Measurements from ENCODE around the gene LAIR2. TPM values are rescaled to one million over a fixed set of nuclear protein-coding genes. Genes with fewer than 3 reads are reported as not detected.
"Not testable (repeated sequence)": the region's sequence is repeated elsewhere in the genome, so short reads cannot be mapped to it uniquely, and the experiment has no call there.

LAIR2 gene
- total and polyA plus RNA-seq, 2 donors (not counting 1 experiment from before 2014, with no cell fraction given), result not detected

- H3K4me2 ChIP-seq (ENCODE audit: extremely low read depth, insufficient read depth, low read length), result peak overlapping the region; percentile 83
- no peaks in the 10 kb centered on the region for H4K20me1 ChIP-seq (ENCODE audit: control insufficient read depth, extremely low read depth, insufficient read depth, low read length)
- DNase-seq (ENCODE audit: low read depth in 2 of 2), result peak; percentile 81 to 87
- H3K27ac ChIP-seq (ENCODE audit: insufficient read depth, low read length), result peak overlapping the region; percentile 96
- TF ChIP-seq CTCF (conservative IDR thresholded peaks at IDR 0.05 in 1 of 2, IDR thresholded peaks at IDR 0.05 in 1 of 2; ENCODE audit: low read depth in 1 of 2, low read length in 2 of 2), result no peak
- no peak for TF ChIP-seq EZH2 (IDR thresholded peaks at IDR 0.05; ENCODE audit: low read length, missing control alignments)
- H3K9me3 ChIP-seq (ENCODE audit: control insufficient read depth, insufficient read depth, low read depth, low read length), result no peaks in the 10 kb centered on the region
- H3K36me3 ChIP-seq (ENCODE audit: control insufficient read depth, insufficient read depth, low read length), result peaks cover 18% of the 10 kb centered on the region
- peaks cover 11% of the 10 kb centered on the region for H3K79me2 ChIP-seq (ENCODE audit: control insufficient read depth, insufficient read depth, low read length)
- peak overlapping the region; percentile 31 for H2AFZ ChIP-seq (ENCODE audit: low read length)
- peaks cover 22% of the 10 kb centered on the region for H3K4me1 ChIP-seq (ENCODE audit: control insufficient read depth, extremely low read depth, insufficient read depth, low read length)
- H3K4me3 ChIP-seq (replicated peaks in 1 of 4; ENCODE audit: control extremely low read depth in 1 of 4, insufficient read depth in 1 of 4, low read depth in 3 of 4, low read length in 4 of 4), result peak overlapping the region; percentile 37 to 69 (median 58)
- peak overlapping the region; percentile 38 for H3K9ac ChIP-seq (ENCODE audit: insufficient read depth, low read length)
- H3K27me3 ChIP-seq (ENCODE audit: control insufficient read depth, insufficient read depth, low read length), result no peaks in the 10 kb centered on the region
Measured at GRCh38 chr19:54464630-54465425, 37.8 kb upstream of the LAIR2 start.

- H3K9me3 ChIP-seq (ENCODE audit: control insufficient read depth, insufficient read depth, low read depth, low read length), result no peaks in the 10 kb centered on the region
- peaks cover 22% of the 10 kb centered on the region for H3K4me1 ChIP-seq (ENCODE audit: control insufficient read depth, extremely low read depth, insufficient read depth, low read length)
- peaks cover 6% of the 10 kb centered on the region for H3K79me2 ChIP-seq (ENCODE audit: control insufficient read depth, insufficient read depth, low read length)
- H3K27me3 ChIP-seq (ENCODE audit: control insufficient read depth, insufficient read depth, low read length), result no peaks in the 10 kb centered on the region
- TF ChIP-seq EZH2 (IDR thresholded peaks at IDR 0.05; ENCODE audit: low read length, missing control alignments) (no peak), CTCF (conservative IDR thresholded peaks at IDR 0.05 in 1 of 2, IDR thresholded peaks at IDR 0.05 in 1 of 2; ENCODE audit: low read depth in 1 of 2, low read length in 2 of 2) (no peak)
- H3K4me2 ChIP-seq (ENCODE audit: extremely low read depth, insufficient read depth, low read length), result no peak overlapping the region
- peaks cover 16% of the 10 kb centered on the region for H3K36me3 ChIP-seq (ENCODE audit: control insufficient read depth, insufficient read depth, low read length)
- no peak overlapping the region for H3K4me3 ChIP-seq (replicated peaks in 1 of 4; ENCODE audit: control extremely low read depth in 1 of 4, insufficient read depth in 1 of 4, low read depth in 3 of 4, low read length in 4 of 4)
- H4K20me1 ChIP-seq (ENCODE audit: control insufficient read depth, extremely low read depth, insufficient read depth, low read length), result no peaks in the 10 kb centered on the region
- no peak overlapping the region for H2AFZ ChIP-seq (ENCODE audit: low read length)
- H3K27ac ChIP-seq (ENCODE audit: insufficient read depth, low read length), result no peak overlapping the region
- DNase-seq (ENCODE audit: low read depth in 2 of 2), result no peak
- H3K9ac ChIP-seq (ENCODE audit: insufficient read depth, low read length), result no peak overlapping the region
Measured at GRCh38 chr19:54465426-54466109, 37.1 kb upstream of the LAIR2 start.

GRCh38 chr19:54466110-54466480 lies 36.5 kb upstream of the LAIR2 start:
- H2AFZ ChIP-seq (ENCODE audit: low read length); H3K4me2 ChIP-seq (ENCODE audit: extremely low read depth, insufficient read depth, low read length); H3K9ac ChIP-seq (ENCODE audit: insufficient read depth, low read length); H3K4me3 ChIP-seq (replicated peaks in 1 of 4; ENCODE audit: control extremely low read depth in 1 of 4, insufficient read depth in 1 of 4, low read depth in 3 of 4, low read length in 4 of 4); H3K27me3 ChIP-seq (ENCODE audit: control insufficient read depth, insufficient read depth, low read length); H3K27ac ChIP-seq (ENCODE audit: insufficient read depth, low read length); H3K9me3 ChIP-seq (ENCODE audit: control insufficient read depth, insufficient read depth, low read depth, low read length); DNase-seq (ENCODE audit: low read depth in 2 of 2); H4K20me1 ChIP-seq (ENCODE audit: control insufficient read depth, extremely low read depth, insufficient read depth, low read length); H3K79me2 ChIP-seq (ENCODE audit: control insufficient read depth, insufficient read depth, low read length): not testable (repeated sequence)
- peaks cover 21% of the 10 kb centered on the region for H3K4me1 ChIP-seq (ENCODE audit: control insufficient read depth, extremely low read depth, insufficient read depth, low read length)
- peaks cover 12% of the 10 kb centered on the region for H3K36me3 ChIP-seq (ENCODE audit: control insufficient read depth, insufficient read depth, low read length)
